ENCODE results near the gene GARNL3. TPM values are rescaled to one million over a fixed set of nuclear protein-coding genes. Genes with fewer than 3 reads are reported as not detected.

GARNL3 gene
- total and polyA plus RNA-seq, 2 of the 13 experiments (the other 11 are each of a cell fraction or from before 2014, with no cell fraction given): 3.9 to 11.0 TPM

DNA sequence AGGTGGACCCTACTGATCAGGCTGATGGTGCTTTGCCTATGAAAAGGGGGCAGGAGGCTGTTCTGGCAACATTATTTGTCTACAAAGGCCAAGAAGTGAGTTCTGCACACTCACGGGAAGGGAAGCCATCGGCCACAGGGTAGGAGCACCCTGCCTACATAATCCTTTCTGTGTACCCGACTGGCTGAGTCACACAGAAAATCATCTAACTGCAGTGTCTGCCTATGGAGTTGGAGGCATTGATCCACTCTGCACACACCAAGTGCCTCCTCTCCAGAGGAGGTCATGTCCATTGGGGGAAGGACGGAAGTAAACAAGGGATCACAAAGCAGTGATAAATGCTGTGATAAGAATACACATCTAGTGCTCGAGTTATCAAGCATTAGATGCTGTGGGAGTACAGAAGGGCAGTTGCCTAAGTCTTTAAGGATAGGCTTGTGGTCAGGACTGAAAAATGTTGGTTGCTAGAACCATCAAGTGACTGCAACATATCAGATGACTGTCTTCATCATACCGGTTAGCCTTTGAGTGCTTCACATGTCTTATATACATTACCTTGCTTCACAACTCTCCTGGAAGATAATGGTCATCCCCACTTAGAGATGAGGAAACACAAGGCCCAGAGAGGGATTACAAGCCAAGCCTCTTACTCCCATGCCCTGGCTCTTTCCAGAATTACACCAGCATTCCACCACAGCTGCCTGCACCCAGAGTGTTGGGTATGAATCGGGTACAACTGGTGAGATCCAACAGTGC lies 131.1 kb downstream of the GARNL3 start (continued):
- TF ChIP-seq, protein P1, sequence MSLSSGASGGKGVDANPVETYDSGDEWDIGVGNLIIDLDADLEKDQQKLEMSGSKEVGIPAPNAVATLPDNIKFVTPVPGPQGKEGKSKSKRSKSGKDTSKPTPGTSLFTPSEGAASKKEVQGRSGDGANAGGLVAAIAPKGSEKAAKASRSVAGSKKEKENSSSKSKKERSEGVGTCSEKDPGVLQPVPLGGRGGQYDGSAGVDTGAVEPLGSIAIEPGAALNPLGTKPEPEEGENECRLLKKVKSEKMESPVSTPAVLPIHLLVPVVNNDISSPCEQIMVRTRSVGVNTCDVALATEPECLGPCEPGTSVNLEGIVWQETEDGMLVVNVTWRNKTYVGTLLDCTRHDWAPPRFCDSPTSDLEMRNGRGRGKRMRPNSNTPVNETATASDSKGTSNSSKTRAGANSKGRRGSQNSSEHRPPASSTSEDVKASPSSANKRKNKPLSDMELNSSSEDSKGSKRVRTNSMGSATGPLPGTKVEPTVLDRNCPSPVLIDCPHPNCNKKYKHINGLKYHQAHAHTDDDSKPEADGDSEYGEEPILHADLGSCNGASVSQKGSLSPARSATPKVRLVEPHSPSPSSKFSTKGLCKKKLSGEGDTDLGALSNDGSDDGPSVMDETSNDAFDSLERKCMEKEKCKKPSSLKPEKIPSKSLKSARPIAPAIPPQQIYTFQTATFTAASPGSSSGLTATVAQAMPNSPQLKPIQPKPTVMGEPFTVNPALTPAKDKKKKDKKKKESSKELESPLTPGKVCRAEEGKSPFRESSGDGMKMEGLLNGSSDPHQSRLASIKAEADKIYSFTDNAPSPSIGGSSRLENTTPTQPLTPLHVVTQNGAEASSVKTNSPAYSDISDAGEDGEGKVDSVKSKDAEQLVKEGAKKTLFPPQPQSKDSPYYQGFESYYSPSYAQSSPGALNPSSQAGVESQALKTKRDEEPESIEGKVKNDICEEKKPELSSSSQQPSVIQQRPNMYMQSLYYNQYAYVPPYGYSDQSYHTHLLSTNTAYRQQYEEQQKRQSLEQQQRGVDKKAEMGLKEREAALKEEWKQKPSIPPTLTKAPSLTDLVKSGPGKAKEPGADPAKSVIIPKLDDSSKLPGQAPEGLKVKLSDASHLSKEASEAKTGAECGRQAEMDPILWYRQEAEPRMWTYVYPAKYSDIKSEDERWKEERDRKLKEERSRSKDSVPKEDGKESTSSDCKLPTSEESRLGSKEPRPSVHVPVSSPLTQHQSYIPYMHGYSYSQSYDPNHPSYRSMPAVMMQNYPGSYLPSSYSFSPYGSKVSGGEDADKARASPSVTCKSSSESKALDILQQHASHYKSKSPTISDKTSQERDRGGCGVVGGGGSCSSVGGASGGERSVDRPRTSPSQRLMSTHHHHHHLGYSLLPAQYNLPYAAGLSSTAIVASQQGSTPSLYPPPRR (CRISPR knock-in tag; IDR thresholded peaks at IDR 0.05; ENCODE audit: borderline replicate concordance): peak; percentile 72
- TF ChIP-seq, protein P2, sequence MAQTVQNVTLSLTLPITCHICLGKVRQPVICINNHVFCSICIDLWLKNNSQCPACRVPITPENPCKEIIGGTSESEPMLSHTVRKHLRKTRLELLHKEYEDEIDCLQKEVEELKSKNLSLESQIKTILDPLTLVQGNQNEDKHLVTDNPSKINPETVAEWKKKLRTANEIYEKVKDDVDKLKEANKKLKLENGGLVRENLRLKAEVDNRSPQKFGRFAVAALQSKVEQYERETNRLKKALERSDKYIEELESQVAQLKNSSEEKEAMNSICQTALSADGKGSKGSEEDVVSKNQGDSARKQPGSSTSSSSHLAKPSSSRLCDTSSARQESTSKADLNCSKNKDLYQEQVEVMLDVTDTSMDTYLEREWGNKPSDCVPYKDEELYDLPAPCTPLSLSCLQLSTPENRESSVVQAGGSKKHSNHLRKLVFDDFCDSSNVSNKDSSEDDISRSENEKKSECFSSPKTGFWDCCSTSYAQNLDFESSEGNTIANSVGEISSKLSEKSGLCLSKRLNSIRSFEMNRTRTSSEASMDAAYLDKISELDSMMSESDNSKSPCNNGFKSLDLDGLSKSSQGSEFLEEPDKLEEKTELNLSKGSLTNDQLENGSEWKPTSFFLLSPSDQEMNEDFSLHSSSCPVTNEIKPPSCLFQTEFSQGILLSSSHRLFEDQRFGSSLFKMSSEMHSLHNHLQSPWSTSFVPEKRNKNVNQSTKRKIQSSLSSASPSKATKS (CRISPR knock-in tag; IDR thresholded peaks at IDR 0.05): no peak
- TF ChIP-seq SKI (IDR thresholded peaks at IDR 0.05; ENCODE audit: partially characterized antibody) (peak; percentile 62), CBX5 (CRISPR knock-in tag; IDR thresholded peaks at IDR 0.05; ENCODE audit: borderline replicate concordance) (peak; percentile 63; the same call in 1 of the 2 replicates), BCL6 (CRISPR knock-in tag; IDR thresholded peaks at IDR 0.05) (peak; percentile 40; the same call in 1 of the 2 replicates), POLR2G (IDR thresholded peaks at IDR 0.05; ENCODE audit: low read depth, low read length) (peak; percentile 62; the same call in 1 of the 2 replicates), ZNF644 (CRISPR knock-in tag; IDR thresholded peaks at IDR 0.05; ENCODE audit: low read depth) (peak; percentile 52), RFX5 (IDR thresholded peaks at IDR 0.05; ENCODE audit: low read depth, low read length) (0 out of 2 replicates have a peak, but pooled peaks have one; percentile 28), EP300 (IDR thresholded peaks at IDR 0.05; ENCODE audit: low read depth in 2 of 2, low read length in 2 of 2) (peak in 1 of 2 experiments; percentile 71; a peak in 2 of 4 replicates), EP300 (CRISPR knock-in tag; IDR thresholded peaks at IDR 0.05; ENCODE audit: borderline replicate concordance) (peak; percentile 56), THAP11 (CRISPR knock-in tag; IDR thresholded peaks at IDR 0.05) (peak; percentile 70), HIVEP1 (CRISPR knock-in tag; IDR thresholded peaks at IDR 0.05) (no peak), JUND (CRISPR knock-in tag; IDR thresholded peaks at IDR 0.05) (peak; percentile 75; the same call in 1 of the 2 replicates), MIER2 (CRISPR knock-in tag; IDR thresholded peaks at IDR 0.05) (0 out of 2 replicates have a peak, but pooled peaks have one; percentile 42), ZNF577 (CRISPR knock-in tag; IDR thresholded peaks at IDR 0.05; ENCODE audit: borderline replicate concordance, low read depth) (no peak), KDM2A (CRISPR knock-in tag; IDR thresholded peaks at IDR 0.05; ENCODE audit: borderline replicate concordance, low read depth) (peak; percentile 54; the same call in 1 of the 2 replicates)
- TF ChIP-seq, protein P3, sequence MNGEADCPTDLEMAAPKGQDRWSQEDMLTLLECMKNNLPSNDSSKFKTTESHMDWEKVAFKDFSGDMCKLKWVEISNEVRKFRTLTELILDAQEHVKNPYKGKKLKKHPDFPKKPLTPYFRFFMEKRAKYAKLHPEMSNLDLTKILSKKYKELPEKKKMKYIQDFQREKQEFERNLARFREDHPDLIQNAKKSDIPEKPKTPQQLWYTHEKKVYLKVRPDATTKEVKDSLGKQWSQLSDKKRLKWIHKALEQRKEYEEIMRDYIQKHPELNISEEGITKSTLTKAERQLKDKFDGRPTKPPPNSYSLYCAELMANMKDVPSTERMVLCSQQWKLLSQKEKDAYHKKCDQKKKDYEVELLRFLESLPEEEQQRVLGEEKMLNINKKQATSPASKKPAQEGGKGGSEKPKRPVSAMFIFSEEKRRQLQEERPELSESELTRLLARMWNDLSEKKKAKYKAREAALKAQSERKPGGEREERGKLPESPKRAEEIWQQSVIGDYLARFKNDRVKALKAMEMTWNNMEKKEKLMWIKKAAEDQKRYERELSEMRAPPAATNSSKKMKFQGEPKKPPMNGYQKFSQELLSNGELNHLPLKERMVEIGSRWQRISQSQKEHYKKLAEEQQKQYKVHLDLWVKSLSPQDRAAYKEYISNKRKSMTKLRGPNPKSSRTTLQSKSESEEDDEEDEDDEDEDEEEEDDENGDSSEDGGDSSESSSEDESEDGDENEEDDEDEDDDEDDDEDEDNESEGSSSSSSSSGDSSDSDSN (CRISPR knock-in tag; IDR thresholded peaks at IDR 0.05): peak; percentile 42; the same call in 1 of the 2 replicates
- TF ChIP-seq, protein P4, sequence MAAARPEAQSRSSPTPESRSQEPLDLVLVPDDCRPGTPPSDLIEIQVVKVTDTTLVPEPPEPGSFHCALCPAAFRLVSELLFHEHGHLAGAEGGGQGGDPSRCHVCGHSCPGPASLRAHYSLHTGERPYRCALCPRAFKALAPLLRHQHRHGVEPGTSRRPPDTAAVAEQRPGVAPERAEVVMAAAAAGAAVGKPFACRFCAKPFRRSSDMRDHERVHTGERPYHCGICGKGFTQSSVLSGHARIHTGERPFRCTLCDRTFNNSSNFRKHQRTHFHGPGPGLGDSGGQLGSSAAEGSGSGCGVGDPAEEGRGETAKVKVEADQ (CRISPR knock-in tag; IDR thresholded peaks at IDR 0.05; ENCODE audit: borderline replicate concordance): peak; percentile 66; the same call in 1 of the 2 replicates
